Raji (cell line): ENCODE measurements around the gene GPC5.

Source experiments
- POLR2A ChIP-seq: IDR thresholded peaks from 2 replicates; pipeline ENCODE4 v1.6.1; 2011; ENCODE audit warnings: low read depth, low read length, control low read depth; ENCODE audit not compliant: insufficient read depth

Gene GPC5

GRCh38 chr13:91576590-91576989 is 178.2 kb downstream of the GPC5 start:
- no peak for TF ChIP-seq POLR2A

- TF ChIP-seq POLR2A: no peak
Observed at GRCh38 chr13:91579320-91579719, 180.9 kb downstream of the GPC5 start.

GRCh38 chr13:91580749-91581148 is 182.3 kb downstream of the GPC5 start:
- TF ChIP-seq POLR2A: no peak

- TF ChIP-seq POLR2A: no peak
Observed at GRCh38 chr13:91586609-91587008, 188.2 kb downstream of the GPC5 start.

- TF ChIP-seq POLR2A: no peak
Observed at GRCh38 chr13:91588541-91588940, 190.1 kb downstream of the GPC5 start.

GRCh38 chr13:91592056-91593014 is 193.9 kb downstream of the GPC5 start:
- no peak for TF ChIP-seq POLR2A

GRCh38 chr13:91593456-91593855 is 195.0 kb downstream of the GPC5 start:
- no peak for TF ChIP-seq POLR2A

GRCh38 chr13:91594061-91594460 is 195.6 kb downstream of the GPC5 start:
- TF ChIP-seq POLR2A: no peak

GRCh38 chr13:91595677-91596076 is 197.3 kb downstream of the GPC5 start:
- no peak for TF ChIP-seq POLR2A

GRCh38 chr13:91596842-91597241 is 198.4 kb downstream of the GPC5 start:
- TF ChIP-seq POLR2A: no peak

GRCh38 chr13:91598655-91599054 is 200.2 kb downstream of the GPC5 start:
- no peak for TF ChIP-seq POLR2A

GRCh38 chr13:91601273-91601672 is 202.9 kb downstream of the GPC5 start:
- TF ChIP-seq POLR2A: no peak

- TF ChIP-seq POLR2A: no peak
Observed at GRCh38 chr13:91601807-91602206, 203.4 kb downstream of the GPC5 start.

- TF ChIP-seq POLR2A: no peak
Observed at GRCh38 chr13:91609353-91609752, 210.9 kb downstream of the GPC5 start.

- TF ChIP-seq POLR2A: no peak
Observed at GRCh38 chr13:91618315-91618714, 219.9 kb downstream of the GPC5 start.

GRCh38 chr13:91620670-91621141 is 222.3 kb downstream of the GPC5 start:
- TF ChIP-seq POLR2A: no peak

- no peak for TF ChIP-seq POLR2A
Observed at GRCh38 chr13:91621161-91621560, 222.7 kb downstream of the GPC5 start.

GRCh38 chr13:91621963-91622362 is 223.5 kb downstream of the GPC5 start:
- TF ChIP-seq POLR2A: no peak
